Measurements from ENCODE around the gene BRMS1L.

GRCh38 chr14:35853225-35853624, 27.1 kb downstream of the BRMS1L start:
- TF ChIP-seq POLR2AphosphoS5 (IDR thresholded peaks at IDR 0.05; ENCODE audit: low read depth) (no peak), CTCF (conservative IDR thresholded peaks at IDR 0.05; ENCODE audit: low read depth in 2 of 2) (no peak), EZH2 (IDR thresholded peaks at IDR 0.05; ENCODE audit: low read depth, unreplicated experiment) (no peak), CREB1 (CRISPR knock-in tag; IDR thresholded peaks at IDR 0.05; ENCODE audit: low read depth) (no peak), EZH2phosphoT487 (IDR thresholded peaks at IDR 0.05; ENCODE audit: unreplicated experiment) (no peak), NANOG (IDR thresholded peaks at IDR 0.05; ENCODE audit: borderline replicate concordance) (no peak)
